DMS114 treated with DMSO at 0.1 percent for 48 hours (cell line): ENCODE data around the gene NIT1.
A peak's percentile ranks its signal among the peaks of the same experiment; 100 is the strongest.

Experiments used
- DNase-seq: peaks from one replicate; lab custom pipeline; 2025; ENCODE audit not compliant: unreplicated experiment; lab: John Stamatoyannopoulos, UW

NIT1 gene

GRCh38 chr1:161117759-161118581 lies at the start of gene NIT1, which contains the start of gene PFDN2:
Gene NIT1, plus strand, starts transcription at chr1:161118105. Its CDS starts 72 bp downstream, at chr1:161118177.
Gene PFDN2, minus strand, starts transcription at chr1:161118037. Its CDS starts 11 bp downstream, at chr1:161118026.
- DNase-seq, result peak; percentile 84

- DNase-seq, result no peak
Observed at GRCh38 chr1:161068306-161069234, 49.3 kb upstream of the NIT1 start.

- DNase-seq, result no peak
Observed at GRCh38 chr1:161069241-161069640, 48.7 kb upstream of the NIT1 start.

GRCh38 chr1:161069731-161070270 lies 48.1 kb upstream of the NIT1 start, which contains the start of gene ARHGAP30:
Gene ARHGAP30, minus strand, starts transcription at chr1:161069891. Its CDS starts 267 bp downstream, at chr1:161069624.
- DNase-seq, result no peak

GRCh38 chr1:161070761-161071160 lies 47.1 kb upstream of the NIT1 start:
- DNase-seq, result no peak

GRCh38 chr1:161071886-161072371 lies 46.0 kb upstream of the NIT1 start:
- no peak for DNase-seq

- DNase-seq, result no peak
Observed at GRCh38 chr1:161072751-161073449, 45.0 kb upstream of the NIT1 start.

GRCh38 chr1:161073474-161074121 lies 44.3 kb upstream of the NIT1 start:
- no peak for DNase-seq

GRCh38 chr1:161074676-161075368 lies 43.1 kb upstream of the NIT1 start:
- no peak for DNase-seq

GRCh38 chr1:161076410-161076809 lies 41.5 kb upstream of the NIT1 start:
- DNase-seq, result no peak

- DNase-seq, result no peak
Observed at GRCh38 chr1:161077426-161077825, 40.5 kb upstream of the NIT1 start.

- DNase-seq, result no peak
Observed at GRCh38 chr1:161079436-161080110, 38.3 kb upstream of the NIT1 start.

GRCh38 chr1:161080441-161081405 lies 37.2 kb upstream of the NIT1 start:
- DNase-seq, result no peak

GRCh38 chr1:161081519-161081918 lies 36.4 kb upstream of the NIT1 start:
- no peak for DNase-seq

GRCh38 chr1:161082483-161082882 lies 35.4 kb upstream of the NIT1 start:
- no peak for DNase-seq

GRCh38 chr1:161082996-161083747 lies 34.7 kb upstream of the NIT1 start:
- DNase-seq, result no peak
